Neural crest cell (in vitro differentiated cells): ENCODE results near the gene MASP2. TPM values are rescaled to one million over a fixed set of nuclear protein-coding genes. Genes with fewer than 3 reads are reported as not detected.

Experiments used
- DNase-seq: peaks from one replicate; pipeline ENCODE4 v3.0.0; 2021; ENCODE audit warnings: low read depth, mixed read lengths, low spot score
- H3K27ac Mint-ChIP-seq: one replicate; pipeline ENCODE4 v1.8.0; 2021; ENCODE audit warnings: mild to moderate bottlenecking, mixed read lengths; ENCODE audit not compliant: unreplicated experiment
- H3K27me3 Mint-ChIP-seq: 2 replicates; pipeline ENCODE4 v1.8.0; 2021; ENCODE audit warnings: low read depth, mild to moderate bottlenecking, mixed read lengths
- H3K36me3 Mint-ChIP-seq: 2 replicates; pipeline ENCODE4 v1.8.0; 2021; ENCODE audit warnings: low read depth, mild to moderate bottlenecking, mixed read lengths
- H3K4me1 Mint-ChIP-seq: 2 replicates; pipeline ENCODE4 v1.8.0; 2021; ENCODE audit warnings: mixed read lengths
- H3K4me3 Mint-ChIP-seq: one replicate; pipeline ENCODE4 v1.8.0; 2021; ENCODE audit warnings: mild to moderate bottlenecking, mixed read lengths
- H3K9me3 Mint-ChIP-seq: 2 replicates; pipeline ENCODE4 v1.8.0; 2021; ENCODE audit warnings: mixed read lengths
- total RNA-seq: library from RNA; stranded (reverse); gene quantifications from 2 replicates; pipeline ENCODE4 v1.2.1, GENCODE V29; 2021
- TF ChIP-seq, protein P1 (sequence below): fragments of 200-600 bp; sonication (generic); conservative IDR thresholded peaks from 2 replicates; pipeline ENCODE4 v1.5.0; 2021; ENCODE audit warnings: antibody characterized with exemption, mild to moderate bottlenecking

Gene MASP2
- total RNA-seq, 1 donor from 2014 or later: not detected

DNA sequence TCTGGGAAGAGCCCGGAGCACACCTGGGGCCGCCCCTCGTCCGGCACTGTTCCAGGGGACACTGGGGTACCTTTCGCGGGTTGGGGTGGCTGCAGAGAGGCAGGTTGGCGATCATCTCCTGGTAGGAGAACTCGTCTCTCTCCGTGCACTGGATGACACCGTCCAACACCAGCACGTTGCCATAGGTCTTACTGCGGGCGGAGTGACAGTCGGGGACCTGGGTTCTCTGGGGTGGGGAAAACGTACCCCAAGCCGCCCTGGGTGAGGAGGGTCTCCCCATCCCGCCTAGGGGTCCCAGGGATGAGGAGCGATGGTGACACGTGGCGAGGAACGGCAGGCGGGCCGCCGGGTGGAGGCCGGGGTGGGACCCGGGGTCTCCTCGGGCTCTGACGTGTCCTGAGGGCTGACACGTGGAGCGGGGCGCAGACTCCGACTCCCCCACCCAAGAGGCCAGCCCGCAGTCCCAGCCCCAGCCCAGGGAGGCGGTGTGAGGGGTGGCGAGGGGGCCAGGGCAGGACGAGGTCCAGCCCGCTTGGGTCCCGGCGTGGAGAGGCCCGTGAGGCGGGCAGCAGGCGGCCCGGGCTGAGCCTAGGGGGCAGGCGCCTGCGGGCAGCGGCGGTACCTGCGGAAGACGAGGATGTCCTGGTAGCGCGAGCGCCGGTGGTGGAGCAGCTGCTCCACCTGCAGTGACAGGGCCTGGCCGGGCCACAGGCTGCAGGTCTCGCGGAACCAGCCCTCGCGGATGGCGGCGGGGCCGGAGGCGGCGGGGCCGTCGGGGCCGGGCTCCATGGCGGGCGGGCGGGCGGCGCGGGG is 12.3 kb upstream of the MASP2 start:
- peak; percentile 26 for DNase-seq
- Mint-ChIP-seq H3K27me3 (no peaks in the 10 kb centered on the region), H3K4me3 (peak overlapping the region; percentile 97), H3K4me1 (peaks cover 30% of the 10 kb centered on the region), H3K36me3 (peaks cover 4% of the 10 kb centered on the region), H3K9me3 (no peaks in the 10 kb centered on the region), H3K27ac (peak overlapping the region; percentile 96)
- TF ChIP-seq, protein P1, sequence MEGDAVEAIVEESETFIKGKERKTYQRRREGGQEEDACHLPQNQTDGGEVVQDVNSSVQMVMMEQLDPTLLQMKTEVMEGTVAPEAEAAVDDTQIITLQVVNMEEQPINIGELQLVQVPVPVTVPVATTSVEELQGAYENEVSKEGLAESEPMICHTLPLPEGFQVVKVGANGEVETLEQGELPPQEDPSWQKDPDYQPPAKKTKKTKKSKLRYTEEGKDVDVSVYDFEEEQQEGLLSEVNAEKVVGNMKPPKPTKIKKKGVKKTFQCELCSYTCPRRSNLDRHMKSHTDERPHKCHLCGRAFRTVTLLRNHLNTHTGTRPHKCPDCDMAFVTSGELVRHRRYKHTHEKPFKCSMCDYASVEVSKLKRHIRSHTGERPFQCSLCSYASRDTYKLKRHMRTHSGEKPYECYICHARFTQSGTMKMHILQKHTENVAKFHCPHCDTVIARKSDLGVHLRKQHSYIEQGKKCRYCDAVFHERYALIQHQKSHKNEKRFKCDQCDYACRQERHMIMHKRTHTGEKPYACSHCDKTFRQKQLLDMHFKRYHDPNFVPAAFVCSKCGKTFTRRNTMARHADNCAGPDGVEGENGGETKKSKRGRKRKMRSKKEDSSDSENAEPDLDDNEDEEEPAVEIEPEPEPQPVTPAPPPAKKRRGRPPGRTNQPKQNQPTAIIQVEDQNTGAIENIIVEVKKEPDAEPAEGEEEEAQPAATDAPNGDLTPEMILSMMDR: no peak

DNA sequence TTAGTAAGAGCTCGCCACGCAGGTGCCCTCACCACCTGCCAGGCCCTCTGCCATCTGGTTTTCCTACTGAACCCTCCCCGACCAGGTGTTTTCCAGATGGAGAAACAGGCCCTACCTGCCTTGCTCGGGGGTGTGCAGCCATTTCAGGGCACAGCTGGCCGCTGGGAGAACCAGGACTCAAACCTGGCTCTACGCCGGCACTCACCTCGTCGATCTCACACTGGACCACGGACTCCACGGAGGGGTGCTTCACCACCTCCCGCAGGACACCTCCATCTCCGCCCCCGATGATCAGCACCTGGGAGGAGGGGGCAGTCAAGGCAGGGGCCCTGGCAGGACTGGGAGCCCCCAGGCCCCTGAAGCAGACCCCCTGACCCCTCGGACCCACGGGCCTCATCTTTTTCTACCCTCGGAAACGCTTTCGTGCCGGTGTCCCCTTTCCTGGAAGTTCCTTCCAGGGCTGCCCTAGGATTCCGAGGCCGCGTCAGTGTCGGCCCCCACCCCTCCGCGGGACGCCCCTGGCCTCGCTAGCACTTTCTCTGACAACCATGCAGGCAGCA is 11.6 kb upstream of the MASP2 start:
- peaks cover 4% of the 10 kb centered on the region for H3K36me3 Mint-ChIP-seq
- no peaks in the 10 kb centered on the region for H3K27me3 Mint-ChIP-seq
- no peaks in the 10 kb centered on the region for H3K9me3 Mint-ChIP-seq
- H3K27ac Mint-ChIP-seq: peak overlapping the region; percentile 78
- no peak for DNase-seq
- H3K4me3 Mint-ChIP-seq: peak overlapping the region; percentile 97
- TF ChIP-seq, protein P1: no peak
- peaks cover 30% of the 10 kb centered on the region for H3K4me1 Mint-ChIP-seq

DNA sequence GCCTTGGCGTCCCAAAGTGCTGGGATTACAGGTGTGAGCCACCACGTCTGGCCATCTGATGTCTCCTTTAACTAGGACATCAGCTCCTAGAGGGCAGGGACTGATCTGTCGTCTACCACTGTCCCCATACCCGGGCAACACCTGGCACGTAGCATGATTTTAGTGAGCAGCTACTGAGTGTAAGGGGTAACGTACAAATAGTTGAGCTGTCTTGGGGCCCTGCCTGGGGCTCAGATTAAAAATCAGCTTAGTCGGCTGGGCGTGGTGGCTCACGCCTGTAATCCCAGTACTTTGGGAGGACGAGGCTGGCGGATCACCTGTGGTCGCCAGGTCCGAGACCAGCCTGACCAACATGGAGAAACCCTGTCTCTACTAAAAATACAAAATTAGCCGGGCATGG is 11.0 kb upstream of the MASP2 start:
- no peaks in the 10 kb centered on the region for H3K27me3 Mint-ChIP-seq
- peaks cover 30% of the 10 kb centered on the region for H3K4me1 Mint-ChIP-seq
- TF ChIP-seq, protein P1: no peak
- H3K4me3 Mint-ChIP-seq: peak overlapping the region; percentile 84
- H3K9me3 Mint-ChIP-seq: no peaks in the 10 kb centered on the region
- H3K27ac Mint-ChIP-seq: no peak overlapping the region
- peaks cover 4% of the 10 kb centered on the region for H3K36me3 Mint-ChIP-seq
- DNase-seq: no peak

DNA sequence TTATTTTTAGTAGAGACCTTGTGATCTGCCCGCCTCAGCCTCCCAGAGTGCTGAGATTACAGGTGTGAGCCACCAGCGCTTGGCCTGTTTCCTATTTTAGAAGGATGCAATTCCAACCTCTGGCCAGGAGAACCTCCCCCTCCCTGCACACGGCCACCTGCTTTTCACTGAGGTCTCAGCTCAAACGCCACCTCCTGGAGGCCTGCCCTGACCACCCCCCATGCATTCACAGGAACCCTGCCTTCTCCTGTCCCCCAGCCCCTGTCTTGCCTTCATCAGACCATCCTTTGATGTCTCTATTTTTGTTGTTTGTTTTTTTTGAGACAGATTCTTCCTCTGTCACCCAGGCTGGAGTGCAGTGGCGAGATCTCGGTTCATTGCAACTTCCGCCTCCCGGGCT is 10.4 kb upstream of the MASP2 start:
- no peaks in the 10 kb centered on the region for H3K27me3 Mint-ChIP-seq
- DNase-seq: no peak
- H3K27ac Mint-ChIP-seq: peak overlapping the region; percentile 27
- H3K36me3 Mint-ChIP-seq: peaks cover 4% of the 10 kb centered on the region
- TF ChIP-seq, protein P1: no peak
- peak overlapping the region; percentile 84 for H3K4me3 Mint-ChIP-seq
- H3K4me1 Mint-ChIP-seq: peaks cover 25% of the 10 kb centered on the region
- H3K9me3 Mint-ChIP-seq: no peaks in the 10 kb centered on the region

DNA sequence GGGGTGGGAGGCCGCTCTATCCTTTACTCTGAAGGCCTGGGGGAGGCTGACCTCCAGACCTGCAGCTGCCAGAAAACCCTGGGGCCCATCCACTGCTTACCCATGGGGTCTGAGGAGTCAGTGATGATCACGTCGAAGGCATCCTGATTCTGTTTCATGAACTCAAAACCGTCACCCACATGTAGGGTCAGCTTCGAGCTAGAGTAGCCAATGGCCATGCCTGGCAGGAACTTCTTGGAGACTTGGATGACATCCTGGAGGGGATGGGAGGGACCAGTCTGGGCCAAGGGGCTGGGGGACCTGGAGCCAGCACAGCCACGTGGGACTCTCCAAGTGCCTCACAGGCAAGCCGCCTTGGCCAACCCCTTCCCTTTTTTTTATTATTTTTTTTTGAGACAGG is 9.5 kb upstream of the MASP2 start:
- peaks cover 4% of the 10 kb centered on the region for H3K36me3 Mint-ChIP-seq
- no peak overlapping the region for H3K27ac Mint-ChIP-seq
- peaks cover 18% of the 10 kb centered on the region for H3K4me1 Mint-ChIP-seq
- TF ChIP-seq, protein P1: no peak
- H3K9me3 Mint-ChIP-seq: no peaks in the 10 kb centered on the region
- DNase-seq: no peak
- no peaks in the 10 kb centered on the region for H3K27me3 Mint-ChIP-seq
- peak overlapping the region; percentile 47 for H3K4me3 Mint-ChIP-seq
